ENCODE data around the gene ABCG2.

Gene ABCG2

GRCh38 chr4:88062843-88063242 lies 95.6 kb downstream of the ABCG2 start:
- DNase-seq, result no peak

- DNase-seq, result no peak
Measured at GRCh38 chr4:88062311-88062710, 96.1 kb downstream of the ABCG2 start.

DNA sequence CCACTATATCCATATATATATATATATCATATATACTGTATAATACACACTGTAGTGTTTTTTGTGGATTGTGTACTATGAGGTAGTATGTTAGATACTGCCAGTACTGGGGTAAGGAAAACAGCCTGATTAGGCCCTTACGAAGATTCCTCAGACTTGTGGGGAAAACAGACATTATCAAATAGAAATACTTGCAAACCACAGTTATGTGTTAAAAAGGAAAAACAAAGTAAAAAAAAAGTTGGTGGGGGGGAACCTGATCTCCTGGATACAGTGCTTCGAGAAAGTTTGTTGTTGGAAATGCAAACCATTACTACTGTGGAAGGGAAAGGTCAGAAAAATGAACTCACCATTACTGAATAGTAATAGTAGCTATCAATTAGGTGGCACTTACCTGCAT lies 98.0 kb downstream of the ABCG2 start:
- no peak for DNase-seq

DNA sequence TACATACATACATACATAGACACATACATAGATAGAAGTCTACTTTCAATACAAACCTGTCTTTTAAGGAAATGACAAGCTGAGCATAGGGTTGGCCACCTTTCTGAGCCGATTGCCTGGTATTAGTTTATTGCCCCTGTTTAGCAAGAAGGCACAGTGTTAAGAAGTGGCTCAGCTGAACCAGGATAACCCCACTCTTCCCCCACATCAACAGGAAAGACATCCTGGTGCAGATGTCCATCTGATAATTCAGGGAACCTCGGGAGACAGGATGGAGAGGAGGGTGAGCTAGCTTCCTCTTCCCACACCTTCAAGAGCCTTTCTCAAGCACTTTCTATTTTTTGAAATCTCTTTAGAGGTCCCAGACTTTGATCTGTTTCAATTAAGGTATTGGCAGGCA lies 98.7 kb downstream of the ABCG2 start:
- no peak for DNase-seq

DNA sequence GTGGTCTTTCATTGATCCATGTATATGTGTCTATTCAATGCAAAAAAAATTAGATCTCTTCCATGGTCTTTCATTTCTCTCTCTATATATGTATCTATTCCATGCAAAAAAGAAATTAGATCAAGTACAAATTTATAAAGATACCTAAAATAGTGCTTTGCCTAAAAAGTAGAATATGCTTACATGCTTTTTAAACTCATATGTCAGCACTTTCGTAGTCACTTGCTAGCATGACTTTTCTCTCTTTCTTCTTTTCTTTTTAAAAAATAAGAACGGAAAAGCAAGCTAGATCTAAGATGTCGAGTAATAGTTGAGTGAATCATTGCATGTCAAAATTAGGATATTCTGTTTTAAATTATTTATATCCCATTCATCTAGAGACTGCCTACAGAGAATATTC lies 100.1 kb downstream of the ABCG2 start:
- DNase-seq, result no peak

GRCh38 chr4:88054901-88055300 lies 103.5 kb downstream of the ABCG2 start:
- no peak for DNase-seq

- no peak for DNase-seq
Measured at GRCh38 chr4:88054229-88054628, 104.2 kb downstream of the ABCG2 start.

DNA sequence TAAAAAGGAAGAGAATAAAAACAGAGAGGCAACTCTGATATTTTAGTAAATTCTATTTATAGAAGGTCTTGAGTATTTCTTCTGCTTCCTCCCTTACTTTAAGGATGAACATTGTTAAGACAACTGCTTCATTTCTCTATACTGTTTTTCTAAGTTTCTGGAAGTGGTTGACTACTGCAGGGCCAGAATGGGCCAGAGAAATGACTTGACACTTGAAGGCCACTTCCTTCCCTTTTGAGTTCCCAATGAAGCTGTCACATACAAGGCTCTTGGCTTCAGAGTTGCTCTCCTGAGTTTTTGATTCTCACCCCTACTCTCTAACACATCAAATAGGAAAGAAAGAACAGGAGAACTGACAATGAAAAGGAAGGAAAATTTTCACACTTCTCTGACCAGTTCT lies 113.4 kb downstream of the ABCG2 start:
- DNase-seq, result no peak

DNA sequence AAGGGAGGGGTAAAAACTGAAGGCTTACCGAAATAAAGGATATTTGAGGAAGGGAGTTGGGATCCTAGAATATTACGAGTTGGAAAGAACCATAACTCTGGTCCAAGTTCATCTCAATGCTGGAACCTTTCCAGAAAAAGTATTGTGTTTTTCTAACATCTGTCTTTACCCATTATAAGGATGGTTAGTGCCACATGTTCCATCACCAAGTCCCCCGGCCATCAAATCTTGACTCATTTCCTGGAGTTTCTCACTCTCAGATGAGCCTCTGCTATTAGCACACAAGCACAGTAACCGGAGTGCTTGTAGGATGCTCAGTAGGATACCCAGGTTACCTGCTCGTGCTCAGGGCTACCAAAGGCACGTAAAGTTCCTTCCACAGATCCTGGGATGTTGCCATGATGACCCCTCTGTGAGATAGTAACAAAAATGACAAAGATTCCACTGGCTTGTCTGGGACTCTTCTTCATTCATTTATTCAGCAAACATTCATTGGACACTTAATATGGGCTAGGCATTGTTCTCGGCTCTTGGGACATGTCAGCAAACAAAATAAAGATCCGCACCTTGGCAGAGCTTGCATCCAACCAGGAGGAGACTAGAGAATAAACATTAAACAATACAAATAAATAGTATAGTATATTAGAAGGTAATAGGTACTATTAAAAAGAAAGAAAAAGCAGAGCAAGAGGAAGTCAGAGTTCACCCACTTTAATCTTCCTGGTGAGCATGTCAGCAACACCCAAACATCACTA lies 114.7 kb downstream of the ABCG2 start:
- DNase-seq, result no peak

DNA sequence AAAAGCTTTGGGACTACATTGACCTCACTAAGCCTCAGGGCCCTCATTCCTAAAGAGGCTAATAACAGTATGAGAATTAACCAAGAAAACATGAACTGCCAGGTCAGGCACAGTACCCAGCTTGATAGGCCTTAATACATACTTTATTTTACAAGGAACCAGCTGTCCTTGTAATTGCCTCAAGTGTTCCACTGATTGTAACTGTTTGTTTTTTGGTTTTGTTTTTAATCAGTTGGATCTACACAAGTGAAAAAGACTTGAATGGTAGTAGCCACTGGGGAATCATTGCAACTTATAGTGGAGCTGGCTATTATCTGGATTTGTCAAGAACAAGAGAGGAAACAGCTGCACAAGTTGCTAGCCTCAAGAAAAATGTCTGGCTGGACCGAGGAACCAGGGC lies 115.4 kb downstream of the ABCG2 start:
- no peak for DNase-seq

DNA sequence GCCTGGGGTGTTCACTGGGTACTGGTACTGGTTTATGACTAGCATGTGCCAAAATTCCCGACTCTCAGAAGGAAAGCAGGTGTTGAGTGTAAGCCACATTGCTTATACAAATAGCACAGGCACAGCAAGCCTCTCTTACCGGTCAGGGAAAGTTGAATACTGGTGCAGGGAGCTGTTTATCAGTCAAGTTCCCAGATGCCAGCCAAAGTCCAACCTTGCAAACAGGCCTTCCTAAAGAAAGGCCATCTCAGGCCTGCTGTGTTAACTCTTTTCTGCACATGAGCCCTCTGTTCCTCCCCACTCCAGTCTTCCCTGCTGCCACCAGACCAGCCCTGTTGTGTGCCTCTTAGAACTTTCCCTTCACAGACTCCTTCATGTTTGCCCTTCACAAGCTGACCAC lies 116.8 kb downstream of the ABCG2 start:
- DNase-seq, result no peak

GRCh38 chr4:88040707-88041106 lies 117.7 kb downstream of the ABCG2 start:
- no peak for DNase-seq

Data from CD4-positive, alpha-beta T cell treated with Interleukin-4 for 4 hours (primary cell).